ENCODE data around the gene CLDN10. TPM values are rescaled to one million over a fixed set of nuclear protein-coding genes. Genes with fewer than 3 reads are reported as not detected.

CLDN10 gene
- total RNA-seq, 1 donor = not detected

DNA sequence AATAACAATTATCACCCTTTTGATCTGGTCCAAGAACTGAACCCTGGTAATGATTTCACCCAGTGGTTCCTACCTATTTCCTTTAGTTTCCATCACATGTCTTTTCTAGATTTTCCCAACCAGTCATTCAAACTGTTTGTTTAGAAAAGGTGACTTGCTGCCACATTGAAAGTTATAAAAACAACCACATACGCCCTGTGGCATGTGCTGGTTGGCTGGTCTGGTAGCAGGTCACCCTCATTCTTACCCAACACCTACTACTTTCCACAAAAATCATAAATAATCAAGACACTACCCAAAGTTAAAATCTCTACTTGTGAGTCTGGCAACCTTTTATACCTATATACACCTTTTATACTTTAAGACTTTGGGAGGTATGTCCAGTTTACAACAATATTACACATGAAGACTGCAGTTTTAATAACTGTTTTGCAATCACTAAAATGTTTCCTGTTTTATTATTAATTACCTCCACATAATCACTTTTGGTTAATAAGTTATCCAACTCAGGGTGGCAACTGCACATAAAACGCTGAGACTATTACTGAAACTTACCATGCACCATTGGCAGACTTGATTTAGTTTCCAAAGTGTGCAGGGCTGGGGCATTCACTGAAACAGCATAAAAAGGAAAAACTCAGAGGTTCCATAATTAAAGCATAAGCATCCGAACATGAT, 53.1 kb downstream of the CLDN10 start:
- Histone ChIP-seq H3K9me3 (ENCODE audit: low read depth, low read length) (no peaks in the 10 kb centered on the region), H3K79me2 (ENCODE audit: insufficient read depth, low read length) (no peaks in the 10 kb centered on the region), H3K27ac (ENCODE audit: low read depth, low read length) (no peak overlapping the region), H3K4me1 (ENCODE audit: insufficient read depth, low read length) (peaks cover 27% of the 10 kb centered on the region), H3K4me2 (ENCODE audit: insufficient read depth, low read length) (no peak overlapping the region), H3K27me3 (ENCODE audit: insufficient read depth, low read length) (no peaks in the 10 kb centered on the region), H4K20me1 (ENCODE audit: insufficient read depth, low read length) (peaks cover 3% of the 10 kb centered on the region), H3K4me3 (ENCODE audit: insufficient read depth, low read length) (no peak overlapping the region), H3K36me3 (ENCODE audit: insufficient read depth, low read length) (peaks cover 51% of the 10 kb centered on the region), H2AFZ (ENCODE audit: low read length) (no peak overlapping the region)
- TF ChIP-seq, protein P1, sequence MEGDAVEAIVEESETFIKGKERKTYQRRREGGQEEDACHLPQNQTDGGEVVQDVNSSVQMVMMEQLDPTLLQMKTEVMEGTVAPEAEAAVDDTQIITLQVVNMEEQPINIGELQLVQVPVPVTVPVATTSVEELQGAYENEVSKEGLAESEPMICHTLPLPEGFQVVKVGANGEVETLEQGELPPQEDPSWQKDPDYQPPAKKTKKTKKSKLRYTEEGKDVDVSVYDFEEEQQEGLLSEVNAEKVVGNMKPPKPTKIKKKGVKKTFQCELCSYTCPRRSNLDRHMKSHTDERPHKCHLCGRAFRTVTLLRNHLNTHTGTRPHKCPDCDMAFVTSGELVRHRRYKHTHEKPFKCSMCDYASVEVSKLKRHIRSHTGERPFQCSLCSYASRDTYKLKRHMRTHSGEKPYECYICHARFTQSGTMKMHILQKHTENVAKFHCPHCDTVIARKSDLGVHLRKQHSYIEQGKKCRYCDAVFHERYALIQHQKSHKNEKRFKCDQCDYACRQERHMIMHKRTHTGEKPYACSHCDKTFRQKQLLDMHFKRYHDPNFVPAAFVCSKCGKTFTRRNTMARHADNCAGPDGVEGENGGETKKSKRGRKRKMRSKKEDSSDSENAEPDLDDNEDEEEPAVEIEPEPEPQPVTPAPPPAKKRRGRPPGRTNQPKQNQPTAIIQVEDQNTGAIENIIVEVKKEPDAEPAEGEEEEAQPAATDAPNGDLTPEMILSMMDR (IDR thresholded peaks at IDR 0.05; ENCODE audit: extremely low read depth, low read depth, low read length) = no peak
- DNase-seq (ENCODE audit: insufficient read length, low spot score, missing footprints) = no peak

DNA sequence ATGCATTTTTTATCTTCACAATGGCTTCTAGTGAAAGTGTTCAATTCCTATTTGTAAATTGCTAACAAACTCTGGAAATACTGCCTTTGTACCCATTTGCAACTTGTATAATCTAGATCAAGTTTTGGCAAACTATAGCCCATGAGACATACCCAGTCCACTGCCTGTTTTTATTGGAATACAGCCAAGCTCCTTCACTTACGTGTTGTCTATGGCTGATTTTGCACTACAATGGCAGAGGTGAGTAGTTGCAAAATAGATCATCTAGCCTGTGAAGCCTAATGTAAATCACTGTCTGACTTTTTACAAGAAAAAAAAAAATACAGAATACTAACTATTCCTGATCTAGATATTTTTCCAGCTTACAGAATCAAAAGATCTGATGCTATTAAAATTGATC, 54.8 kb downstream of the CLDN10 start:
- no peak overlapping the region for H3K4me2 ChIP-seq (ENCODE audit: insufficient read depth, low read length)
- peaks cover 52% of the 10 kb centered on the region for H3K36me3 ChIP-seq (ENCODE audit: insufficient read depth, low read length)
- peaks cover 27% of the 10 kb centered on the region for H3K4me1 ChIP-seq (ENCODE audit: insufficient read depth, low read length)
- TF ChIP-seq, protein P1 (IDR thresholded peaks at IDR 0.05; ENCODE audit: extremely low read depth, low read depth, low read length) = no peak
- H3K79me2 ChIP-seq (ENCODE audit: insufficient read depth, low read length) = no peaks in the 10 kb centered on the region
- peaks cover 3% of the 10 kb centered on the region for H4K20me1 ChIP-seq (ENCODE audit: insufficient read depth, low read length)
- no peaks in the 10 kb centered on the region for H3K27me3 ChIP-seq (ENCODE audit: insufficient read depth, low read length)
- no peak overlapping the region for H3K4me3 ChIP-seq (ENCODE audit: insufficient read depth, low read length)
- no peaks in the 10 kb centered on the region for H3K9me3 ChIP-seq (ENCODE audit: low read depth, low read length)
- H2AFZ ChIP-seq (ENCODE audit: low read length) = no peak overlapping the region
- H3K27ac ChIP-seq (ENCODE audit: low read depth, low read length) = no peak overlapping the region
- DNase-seq (ENCODE audit: insufficient read length, low spot score, missing footprints) = no peak

DNA sequence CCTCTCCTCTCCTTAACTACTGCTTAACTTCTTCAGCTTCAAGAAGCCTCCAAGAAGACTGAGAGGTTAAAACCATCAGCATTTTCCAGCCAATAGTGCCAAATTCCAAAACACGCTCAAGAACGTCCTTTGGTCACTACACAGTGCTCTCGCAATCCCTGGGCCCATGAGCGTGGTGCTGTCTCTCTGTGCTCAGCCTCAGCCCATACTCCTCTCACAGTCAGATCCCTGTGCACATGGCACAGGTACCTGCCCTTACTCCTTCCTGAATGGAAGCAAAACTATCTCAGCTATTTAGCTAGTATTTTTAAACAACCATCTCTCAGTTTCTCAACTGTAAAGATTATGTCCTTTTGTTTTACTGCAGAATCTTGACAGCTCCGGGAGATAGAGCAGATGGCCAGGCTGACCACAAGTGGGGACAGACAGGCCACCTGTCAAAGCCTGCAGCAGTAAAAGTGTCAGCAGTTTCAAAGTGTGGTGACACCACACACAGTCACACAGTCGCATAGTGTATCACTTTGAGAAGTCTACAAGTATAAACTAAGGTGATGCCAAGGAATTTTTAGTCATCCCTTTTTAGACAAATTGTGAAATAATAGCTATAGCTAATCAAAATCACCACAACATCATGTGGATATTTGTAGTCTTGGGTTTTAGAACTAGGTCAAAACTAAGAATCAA, 56.3 kb downstream of the CLDN10 start:
- Histone ChIP-seq H3K79me2 (ENCODE audit: insufficient read depth, low read length) (no peaks in the 10 kb centered on the region), H3K9me3 (ENCODE audit: low read depth, low read length) (no peaks in the 10 kb centered on the region), H3K4me1 (ENCODE audit: insufficient read depth, low read length) (peaks cover 24% of the 10 kb centered on the region), H3K27ac (ENCODE audit: low read depth, low read length) (no peak overlapping the region), H3K36me3 (ENCODE audit: insufficient read depth, low read length) (peaks cover 39% of the 10 kb centered on the region), H3K4me3 (ENCODE audit: insufficient read depth, low read length) (no peak overlapping the region), H3K4me2 (ENCODE audit: insufficient read depth, low read length) (no peak overlapping the region), H4K20me1 (ENCODE audit: insufficient read depth, low read length) (peaks cover 3% of the 10 kb centered on the region), H2AFZ (ENCODE audit: low read length) (no peak overlapping the region), H3K27me3 (ENCODE audit: insufficient read depth, low read length) (no peaks in the 10 kb centered on the region)
- no peak for DNase-seq (ENCODE audit: insufficient read length, low spot score, missing footprints)
- TF ChIP-seq, protein P1 (IDR thresholded peaks at IDR 0.05; ENCODE audit: extremely low read depth, low read depth, low read length) = no peak

DNA sequence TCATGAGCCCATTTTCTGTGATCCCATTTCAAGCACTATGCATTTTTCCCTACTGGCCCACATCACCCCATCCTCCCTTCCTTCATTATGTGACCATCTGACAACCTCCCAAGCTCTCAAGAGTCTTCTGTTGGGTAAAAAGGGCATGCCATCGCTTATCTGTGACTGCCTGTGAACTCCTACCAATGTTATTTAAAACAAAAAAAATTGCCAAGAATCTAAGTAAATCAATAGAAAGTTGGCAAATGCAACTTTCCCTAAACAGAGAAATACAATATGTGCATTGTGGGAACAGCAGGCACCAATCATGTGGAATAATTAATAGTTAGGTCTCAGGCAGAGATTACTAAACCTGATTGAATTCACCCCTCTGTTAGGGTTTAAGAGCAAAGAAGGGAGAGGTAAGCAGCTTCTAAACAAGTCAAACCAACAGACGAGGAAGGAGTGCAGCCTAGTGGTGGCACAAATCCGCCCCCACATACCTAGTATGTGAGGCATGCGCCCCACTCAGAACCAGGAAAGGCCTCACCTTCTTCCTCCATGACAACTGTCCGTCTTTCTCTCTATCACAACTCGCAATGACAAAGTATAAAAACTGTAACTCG, 62.2 kb downstream of the CLDN10 start:
- no peak overlapping the region for H3K27ac ChIP-seq (ENCODE audit: low read depth, low read length)
- H3K4me3 ChIP-seq (ENCODE audit: insufficient read depth, low read length) = no peak overlapping the region
- H4K20me1 ChIP-seq (ENCODE audit: insufficient read depth, low read length) = no peaks in the 10 kb centered on the region
- no peak overlapping the region for H3K4me2 ChIP-seq (ENCODE audit: insufficient read depth, low read length)
- H3K79me2 ChIP-seq (ENCODE audit: insufficient read depth, low read length) = no peaks in the 10 kb centered on the region
- no peak for DNase-seq (ENCODE audit: insufficient read length, low spot score, missing footprints)
- H3K27me3 ChIP-seq (ENCODE audit: insufficient read depth, low read length) = no peaks in the 10 kb centered on the region
- peaks cover 44% of the 10 kb centered on the region for H3K36me3 ChIP-seq (ENCODE audit: insufficient read depth, low read length)
- H2AFZ ChIP-seq (ENCODE audit: low read length) = no peak overlapping the region
- TF ChIP-seq, protein P1 (IDR thresholded peaks at IDR 0.05; ENCODE audit: extremely low read depth, low read depth, low read length) = no peak
- no peaks in the 10 kb centered on the region for H3K9me3 ChIP-seq (ENCODE audit: low read depth, low read length)
- no peaks in the 10 kb centered on the region for H3K4me1 ChIP-seq (ENCODE audit: insufficient read depth, low read length)

Measured in osteoblast (primary cell).